Suppressor macrophage treated with lipopolysaccharide for 4 hours (primary cell): ENCODE measurements around the gene MSL3B.

Source experiments
- DNase-seq: peaks from one replicate; pipeline ENCODE4 v3.0.0-alpha.2; 2020

MSL3B gene

GRCh38 chr2:233816334-233816733 is 51.9 kb downstream of the MSL3B start:
- no peak for DNase-seq

- no peak for DNase-seq
Observed at GRCh38 chr2:233815861-233816260, 52.3 kb downstream of the MSL3B start.
